Type B pancreatic cell (in vitro differentiated cells): ENCODE data around the gene LARGE2. TPM values are rescaled to one million over a fixed set of nuclear protein-coding genes. Genes with fewer than 3 reads are reported as not detected.

Experiments
- DNase-seq: peaks from one replicate; pipeline ENCODE4 v3.0.0; 2021; ENCODE audit warnings: mixed read lengths; ENCODE audit not compliant: unreplicated experiment; ENCODE audit errors: extremely low spot score
- H3K27ac Mint-ChIP-seq: 2 replicates; pipeline ENCODE4 v1.8.0; 2021; ENCODE audit warnings: mild to moderate bottlenecking, mixed read lengths
- H3K27me3 Mint-ChIP-seq: 2 replicates; pipeline ENCODE4 v1.8.0; 2021; ENCODE audit warnings: mixed read lengths
- H3K36me3 Mint-ChIP-seq: 2 replicates; pipeline ENCODE4 v1.8.0; 2021; ENCODE audit warnings: mixed read lengths
- H3K4me1 Mint-ChIP-seq: one replicate; pipeline ENCODE4 v1.8.0; 2021; ENCODE audit warnings: mixed read lengths; ENCODE audit not compliant: unreplicated experiment
- H3K4me3 Mint-ChIP-seq: 2 replicates; pipeline ENCODE4 v1.8.0; 2021; ENCODE audit warnings: mild to moderate bottlenecking, mixed read lengths
- H3K9me3 Mint-ChIP-seq: 2 replicates; pipeline ENCODE4 v1.8.0; 2021; ENCODE audit warnings: mixed read lengths
- CTCF ChIP-seq: fragments of 200-600 bp; sonication (generic); conservative IDR thresholded peaks from 2 replicates; pipeline ENCODE4 v1.5.0; 2021; ENCODE audit warnings: antibody characterized with exemption, mild to moderate bottlenecking
- total RNA-seq: library from RNA; stranded (reverse); gene quantifications from 2 replicates; pipeline ENCODE4 v1.2.1, GENCODE V29; 2021; ENCODE audit warnings: low replicate concordance

The LARGE2 gene
- total RNA-seq, 1 donor from 2014 or later, result 12.4 TPM

GRCh38 chr11:45934580-45935318 is 12.3 kb downstream of the LARGE2 start:
- H3K9me3 Mint-ChIP-seq, result no peaks in the 10 kb centered on the region
- H3K27me3 Mint-ChIP-seq, result no peaks in the 10 kb centered on the region
- no peak for TF ChIP-seq CTCF
- peaks cover 12% of the 10 kb centered on the region for H3K36me3 Mint-ChIP-seq
- no peak overlapping the region for H3K4me3 Mint-ChIP-seq
- peak overlapping the region; percentile 50 for H3K27ac Mint-ChIP-seq
- peaks cover 5% of the 10 kb centered on the region for H3K4me1 Mint-ChIP-seq
- DNase-seq, result no peak

GRCh38 chr11:45935349-45936064 is 13.1 kb downstream of the LARGE2 start:
- Mint-ChIP-seq H3K36me3 (peaks cover 8% of the 10 kb centered on the region), H3K4me1 (no peaks in the 10 kb centered on the region)

GRCh38 chr11:45936511-45937054 is 14.1 kb downstream of the LARGE2 start:
- H3K4me1 Mint-ChIP-seq, result no peaks in the 10 kb centered on the region
- TF ChIP-seq CTCF, result no peak
- no peaks in the 10 kb centered on the region for H3K27me3 Mint-ChIP-seq

More at GRCh38 chr11:45935349-45936064, 13.1 kb downstream of the LARGE2 start:
- Mint-ChIP-seq H3K27ac (no peak overlapping the region), H3K4me3 (no peak overlapping the region), H3K9me3 (no peaks in the 10 kb centered on the region), H3K27me3 (no peaks in the 10 kb centered on the region)
- TF ChIP-seq CTCF, result no peak
- no peak for DNase-seq

GRCh38 chr11:45937916-45938315 is 15.5 kb downstream of the LARGE2 start:
- peaks cover 11% of the 10 kb centered on the region for H3K36me3 Mint-ChIP-seq
- H3K4me1 Mint-ChIP-seq, result no peaks in the 10 kb centered on the region
- H3K27me3 Mint-ChIP-seq, result no peaks in the 10 kb centered on the region
- no peak overlapping the region for H3K27ac Mint-ChIP-seq
- no peaks in the 10 kb centered on the region for H3K9me3 Mint-ChIP-seq
- H3K4me3 Mint-ChIP-seq, result no peak overlapping the region
- DNase-seq, result no peak
- TF ChIP-seq CTCF, result no peak

More at GRCh38 chr11:45936511-45937054, 14.1 kb downstream of the LARGE2 start:
- H3K27ac Mint-ChIP-seq, result no peak overlapping the region
- H3K9me3 Mint-ChIP-seq, result no peaks in the 10 kb centered on the region
- peaks cover 8% of the 10 kb centered on the region for H3K36me3 Mint-ChIP-seq
- no peak for DNase-seq
- no peak overlapping the region for H3K4me3 Mint-ChIP-seq

GRCh38 chr11:45939836-45940235 is 17.4 kb downstream of the LARGE2 start:
- H3K27me3 Mint-ChIP-seq, result no peaks in the 10 kb centered on the region
- H3K9me3 Mint-ChIP-seq, result no peaks in the 10 kb centered on the region
- no peak overlapping the region for H3K4me3 Mint-ChIP-seq
- H3K36me3 Mint-ChIP-seq, result peaks cover 11% of the 10 kb centered on the region
- no peak overlapping the region for H3K27ac Mint-ChIP-seq
- no peak for TF ChIP-seq CTCF
- DNase-seq, result no peak
- no peaks in the 10 kb centered on the region for H3K4me1 Mint-ChIP-seq
